Measurements from ENCODE around the gene DCK. TPM values are rescaled to one million over a fixed set of nuclear protein-coding genes. Genes with fewer than 3 reads are reported as not detected.
"Not testable (repeated sequence)": the region's sequence is repeated elsewhere in the genome, so short reads cannot be mapped to it uniquely, and the experiment has no call there.

The DCK gene
- total RNA-seq, 4 donors from 2014 or later, result 6.3 to 17.2 (median 11.8) TPM

DNA sequence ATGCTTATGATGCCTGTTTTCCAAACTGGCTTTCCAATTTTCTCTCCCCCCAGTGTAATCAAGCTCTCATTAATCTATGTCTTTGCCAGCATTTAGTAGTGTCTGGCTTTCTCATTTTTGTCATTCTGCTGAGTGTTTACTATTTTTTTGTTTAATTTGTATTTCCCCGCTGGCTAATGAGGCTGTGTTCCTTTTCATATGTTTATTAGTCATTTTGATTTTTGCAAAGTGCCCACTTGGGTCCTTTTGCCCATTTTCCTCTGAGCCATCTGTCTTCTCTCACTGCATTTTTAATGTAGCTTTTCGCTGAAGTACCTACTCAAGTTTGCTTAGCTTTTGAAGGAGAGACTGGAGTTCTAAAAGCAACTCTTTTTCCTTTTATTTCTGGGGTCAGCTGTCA is 14.7 kb downstream of the DCK start:
- in situ Hi-C loops (cut with MboI; ENCODE audit: low sequenced_read_pairs in 4 of 4), result loop anchor here in 2 of 4 donors (25.0 kb wide), 1 partner anchor 346 kb away; the partner anchor contains the start of gene JCHAIN (in 2 of the 2)
- Histone ChIP-seq H3K9me3 (no peaks in the 10 kb centered on the region), H3K4me1 (no peaks in the 10 kb centered on the region), H3K27me3 (no peaks in the 10 kb centered on the region), H3K36me3 (no peaks in the 10 kb centered on the region), H3K27ac (no peak overlapping the region), H3K4me3 (no peak overlapping the region)
- no peak for DNase-seq
- intact Hi-C loops (cut with DNase I; ENCODE audit: low total_unique reads), result loop anchor here (2.0 to 5.0 kb wide), 2 partner anchors 15 to 406 kb away; partner anchors contain the start of gene DCK
- ATAC-seq, result no peak
- TF ChIP-seq, protein P1, sequence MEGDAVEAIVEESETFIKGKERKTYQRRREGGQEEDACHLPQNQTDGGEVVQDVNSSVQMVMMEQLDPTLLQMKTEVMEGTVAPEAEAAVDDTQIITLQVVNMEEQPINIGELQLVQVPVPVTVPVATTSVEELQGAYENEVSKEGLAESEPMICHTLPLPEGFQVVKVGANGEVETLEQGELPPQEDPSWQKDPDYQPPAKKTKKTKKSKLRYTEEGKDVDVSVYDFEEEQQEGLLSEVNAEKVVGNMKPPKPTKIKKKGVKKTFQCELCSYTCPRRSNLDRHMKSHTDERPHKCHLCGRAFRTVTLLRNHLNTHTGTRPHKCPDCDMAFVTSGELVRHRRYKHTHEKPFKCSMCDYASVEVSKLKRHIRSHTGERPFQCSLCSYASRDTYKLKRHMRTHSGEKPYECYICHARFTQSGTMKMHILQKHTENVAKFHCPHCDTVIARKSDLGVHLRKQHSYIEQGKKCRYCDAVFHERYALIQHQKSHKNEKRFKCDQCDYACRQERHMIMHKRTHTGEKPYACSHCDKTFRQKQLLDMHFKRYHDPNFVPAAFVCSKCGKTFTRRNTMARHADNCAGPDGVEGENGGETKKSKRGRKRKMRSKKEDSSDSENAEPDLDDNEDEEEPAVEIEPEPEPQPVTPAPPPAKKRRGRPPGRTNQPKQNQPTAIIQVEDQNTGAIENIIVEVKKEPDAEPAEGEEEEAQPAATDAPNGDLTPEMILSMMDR (IDR thresholded peaks at IDR 0.05 in 4 of 5, conservative IDR thresholded peaks at IDR 0.05 in 1 of 5), result no peak
- TF ChIP-seq POLR2A (IDR thresholded peaks at IDR 0.05), result no peak

DNA sequence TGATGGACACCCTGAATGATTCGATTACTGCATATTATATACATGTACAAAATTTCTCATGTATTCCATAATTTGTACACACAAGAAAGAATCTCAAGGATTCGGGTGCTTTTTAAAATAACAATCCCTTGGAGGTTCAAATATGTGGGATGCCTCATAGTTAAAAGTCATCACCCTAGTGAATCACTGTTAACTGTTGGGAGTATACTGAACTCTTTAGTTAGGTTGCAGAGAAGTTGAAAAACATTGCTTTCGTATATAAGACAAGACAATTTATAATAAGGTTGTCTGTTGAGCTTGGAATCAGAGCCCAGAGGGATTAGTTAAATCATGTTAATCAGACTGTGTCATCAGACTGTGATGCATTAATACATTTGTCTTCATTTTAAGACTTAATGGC is 15.6 kb downstream of the DCK start:
- no peak overlapping the region for H3K4me3 ChIP-seq
- TF ChIP-seq POLR2A (IDR thresholded peaks at IDR 0.05), result no peak
- TF ChIP-seq, protein P1 (IDR thresholded peaks at IDR 0.05 in 4 of 5, conservative IDR thresholded peaks at IDR 0.05 in 1 of 5), result no peak
- H3K36me3 ChIP-seq, result no peaks in the 10 kb centered on the region
- no peak for DNase-seq
- in situ Hi-C loops (cut with MboI; ENCODE audit: low sequenced_read_pairs in 4 of 4), result loop anchor here in 2 of 4 donors (25.0 kb wide), 1 partner anchor 347 kb away; the partner anchor contains the start of gene JCHAIN (in 2 of the 2)
- no peaks in the 10 kb centered on the region for H3K27me3 ChIP-seq
- no peak overlapping the region for H3K27ac ChIP-seq
- H3K9me3 ChIP-seq, result no peaks in the 10 kb centered on the region
- intact Hi-C loops (cut with DNase I; ENCODE audit: low total_unique reads), result loop anchor here (1.0 to 5.0 kb wide), 3 partner anchors 16 to 407 kb away; partner anchors contain the start of gene DCK
- H3K4me1 ChIP-seq, result no peaks in the 10 kb centered on the region
- ATAC-seq, result no peak

DNA sequence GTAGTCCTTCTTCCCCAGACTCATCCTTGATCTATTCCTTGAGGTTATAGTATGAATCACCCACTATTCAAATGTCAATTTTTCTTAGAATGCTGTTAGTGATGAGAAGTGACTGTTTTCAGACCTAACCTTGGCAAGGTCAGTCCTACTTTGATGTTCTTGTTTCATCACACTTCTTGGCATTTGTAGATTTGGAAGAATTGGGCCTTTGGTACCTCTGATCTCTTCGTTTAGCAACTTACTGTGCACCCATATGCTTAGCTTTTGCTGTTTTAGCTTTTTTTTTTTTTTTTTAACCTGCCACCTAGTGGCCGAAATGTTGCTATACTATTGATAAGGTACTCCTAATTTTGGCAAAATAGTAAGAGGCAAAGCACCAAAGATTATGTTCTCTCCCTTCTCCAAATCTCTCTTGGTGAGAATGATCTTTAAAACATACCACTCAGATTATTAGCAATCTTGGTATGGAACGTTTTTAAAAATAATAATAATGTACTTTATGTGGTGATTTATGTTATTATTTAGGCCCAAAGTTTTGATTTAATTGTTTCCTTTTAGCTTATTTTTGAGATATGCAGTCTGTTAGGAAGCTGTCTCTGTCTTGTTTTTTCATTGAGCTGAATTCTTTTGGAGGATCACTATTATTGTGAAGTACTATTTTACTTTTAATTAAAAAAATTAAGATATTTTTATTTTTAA is 16.6 kb downstream of the DCK start:
- intact Hi-C loops (cut with DNase I; ENCODE audit: low total_unique reads) (loop anchor here (1.0 to 5.0 kb wide), 3 partner anchors 17 to 408 kb away; partner anchors contain the start of gene DCK), in situ Hi-C loops (cut with MboI; ENCODE audit: low sequenced_read_pairs in 4 of 4) (loop anchor here in 2 of 4 donors (25.0 kb wide), 1 partner anchor 348 kb away; the partner anchor contains the start of gene JCHAIN (in 2 of the 2))
- Histone ChIP-seq H3K4me1 (no peaks in the 10 kb centered on the region), H3K27me3 (no peaks in the 10 kb centered on the region), H3K4me3 (no peak overlapping the region), H3K27ac (no peak overlapping the region), H3K9me3 (no peaks in the 10 kb centered on the region), H3K36me3 (no peaks in the 10 kb centered on the region)
- TF ChIP-seq POLR2A (IDR thresholded peaks at IDR 0.05), result no peak
- TF ChIP-seq, protein P1 (IDR thresholded peaks at IDR 0.05 in 4 of 5, conservative IDR thresholded peaks at IDR 0.05 in 1 of 5), result peak; percentile 22 to 68 (median 46)
- ATAC-seq (no peak), DNase-seq (no peak)

DNA sequence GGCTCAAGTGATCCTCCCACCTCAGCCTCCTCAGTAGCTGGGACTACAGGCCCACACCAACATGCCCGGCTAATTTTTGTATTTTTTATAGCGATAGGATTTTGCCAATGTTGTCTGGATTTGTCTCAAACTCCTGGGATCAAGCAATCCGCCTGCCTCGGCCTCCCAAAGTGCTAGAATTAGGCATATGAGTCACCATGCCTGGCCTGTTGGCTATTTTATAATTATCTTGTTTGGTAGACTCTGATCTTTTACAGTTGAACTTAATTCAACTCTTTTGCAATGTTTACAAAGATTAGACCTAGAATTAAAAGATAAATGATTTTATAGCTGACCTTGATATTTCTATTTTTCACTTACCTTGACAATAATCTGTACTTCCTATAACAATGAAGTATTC is 18.0 kb downstream of the DCK start:
- H3K27ac ChIP-seq, result no peak overlapping the region
- TF ChIP-seq, protein P1 (IDR thresholded peaks at IDR 0.05 in 4 of 5, conservative IDR thresholded peaks at IDR 0.05 in 1 of 5), result no peak
- no peak for ATAC-seq
- intact Hi-C loops (cut with DNase I; ENCODE audit: low total_unique reads), result no loop called here
- H3K4me3 ChIP-seq, result no peak overlapping the region
- H3K27me3 ChIP-seq, result no peaks in the 10 kb centered on the region
- in situ Hi-C loops (cut with MboI; ENCODE audit: low sequenced_read_pairs in 4 of 4), result loop anchor here in 2 of 4 donors (25.0 kb wide), 1 partner anchor 349 kb away; the partner anchor contains the start of gene JCHAIN (in 2 of the 2)
- H3K36me3 ChIP-seq, result no peaks in the 10 kb centered on the region
- H3K9me3 ChIP-seq, result no peaks in the 10 kb centered on the region
- DNase-seq, result no peak
- no peaks in the 10 kb centered on the region for H3K4me1 ChIP-seq

DNA sequence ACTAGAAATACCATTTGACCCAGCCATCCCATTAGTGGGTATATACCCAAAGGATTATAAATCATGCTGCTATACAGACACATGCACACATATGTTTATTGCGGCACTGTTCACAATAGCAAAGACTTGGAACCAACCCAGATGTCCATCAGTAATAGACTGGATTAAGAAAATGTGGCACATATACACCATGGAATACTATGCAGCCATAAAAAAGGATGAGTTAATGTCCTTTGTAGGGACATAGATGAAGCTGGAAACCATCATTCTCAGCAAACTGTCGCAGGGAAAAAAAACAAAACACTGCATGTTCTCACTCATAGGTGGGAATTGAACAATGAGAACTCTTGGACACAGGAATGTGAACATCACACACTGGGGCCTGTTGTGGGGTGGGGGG is 23.9 kb downstream of the DCK start:
- H3K27me3 ChIP-seq; H3K36me3 ChIP-seq; H3K4me3 ChIP-seq; intact Hi-C loops (cut with DNase I; ENCODE audit: low total_unique reads); H3K4me1 ChIP-seq; DNase-seq; H3K27ac ChIP-seq; H3K9me3 ChIP-seq; ATAC-seq: not testable (repeated sequence)
- in situ Hi-C loops (cut with MboI; ENCODE audit: low sequenced_read_pairs in 4 of 4), result loop anchor here in 2 of 4 donors (25.0 kb wide), 1 partner anchor 355 kb away; the partner anchor contains the start of gene JCHAIN (in 2 of the 2)
